NCI-H1694 (cell line): ENCODE data around the gene PCNX1.
"Not testable (repeated sequence)": the region's sequence is repeated elsewhere in the genome, so short reads cannot be mapped to it uniquely, and the experiment has no call there.

Experiments used
- DNase-seq: peaks from one replicate; lab custom pipeline; 2025; lab: John Stamatoyannopoulos, UW

Gene PCNX1

DNA sequence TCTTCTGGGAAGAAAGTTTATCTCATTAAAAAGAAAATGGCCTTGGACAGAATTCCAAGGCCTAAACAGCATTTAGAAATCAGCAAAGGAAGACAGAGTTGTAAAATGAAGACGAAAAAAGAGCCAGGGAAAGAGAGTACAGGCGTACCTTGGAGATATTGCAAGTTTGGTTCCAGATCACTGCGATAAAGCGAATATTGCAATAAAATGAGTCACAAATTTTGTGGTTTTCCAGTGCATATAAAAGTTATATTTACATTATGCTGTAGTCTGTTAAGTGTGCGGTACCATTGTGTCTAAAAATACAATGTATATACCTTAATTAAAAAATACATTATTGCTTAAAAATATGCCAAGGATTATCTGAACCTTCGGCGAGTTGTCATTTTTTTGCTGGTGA lies 9.0 kb downstream of the PCNX1 start:
- DNase-seq, result no peak

DNA sequence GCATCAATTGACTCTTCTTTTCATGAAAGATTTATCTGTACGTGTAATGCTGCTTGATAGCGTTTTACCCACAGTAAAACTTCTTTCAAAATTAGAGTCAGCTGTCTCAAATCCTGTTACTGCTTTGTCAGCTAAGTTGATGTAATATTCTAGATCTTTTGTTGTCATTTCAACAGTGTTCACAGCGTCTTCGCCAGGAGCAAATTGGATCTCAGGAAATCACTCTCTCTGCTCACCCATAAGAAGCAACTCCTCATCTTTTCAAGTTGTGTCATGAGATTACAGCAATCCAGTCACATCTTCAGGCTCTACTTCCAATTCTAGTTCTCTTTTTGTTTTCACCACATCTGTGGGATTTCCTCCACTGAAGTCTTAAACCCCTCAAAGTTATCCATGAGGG lies 9.5 kb downstream of the PCNX1 start:
- no peak for DNase-seq

DNA sequence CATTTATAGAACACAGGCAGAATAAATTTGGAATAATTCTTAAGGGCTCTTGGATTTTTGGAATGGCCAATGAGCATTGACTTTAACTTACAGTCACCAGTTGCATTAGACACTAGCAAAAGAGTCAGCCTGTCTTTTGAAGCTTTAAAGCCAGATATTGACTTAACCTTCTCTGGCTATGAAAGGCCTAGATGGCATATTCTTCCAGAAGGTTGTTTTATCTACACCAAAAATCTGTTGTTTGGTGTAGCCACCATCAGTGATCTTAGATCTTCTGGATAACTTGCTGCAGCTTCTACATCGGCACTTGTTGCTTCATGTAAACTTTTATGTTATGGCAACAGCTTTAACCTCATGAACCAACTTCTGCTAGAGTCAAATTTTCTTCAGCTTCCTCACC lies 10.4 kb downstream of the PCNX1 start:
- DNase-seq, result no peak

DNA sequence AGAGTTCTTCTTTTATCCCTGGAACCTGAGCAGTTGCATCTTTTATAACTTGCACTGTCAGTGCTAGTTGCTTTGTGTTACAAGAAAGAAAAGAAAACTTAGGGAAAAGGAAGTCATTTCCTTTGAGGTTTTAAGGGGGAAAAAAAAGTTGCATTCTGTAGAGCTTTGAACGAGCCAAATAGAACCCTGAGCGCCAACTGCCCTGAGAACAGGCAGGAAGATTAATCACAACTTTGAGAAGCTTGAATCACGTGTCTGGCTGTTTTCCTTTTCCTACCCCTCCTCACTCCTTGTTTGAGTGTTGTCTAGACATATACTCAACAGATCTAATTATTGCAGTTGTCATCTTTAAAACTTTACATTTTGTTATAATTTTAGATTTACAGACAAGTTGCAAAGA lies 12.5 kb downstream of the PCNX1 start:
- DNase-seq, result no peak

DNA sequence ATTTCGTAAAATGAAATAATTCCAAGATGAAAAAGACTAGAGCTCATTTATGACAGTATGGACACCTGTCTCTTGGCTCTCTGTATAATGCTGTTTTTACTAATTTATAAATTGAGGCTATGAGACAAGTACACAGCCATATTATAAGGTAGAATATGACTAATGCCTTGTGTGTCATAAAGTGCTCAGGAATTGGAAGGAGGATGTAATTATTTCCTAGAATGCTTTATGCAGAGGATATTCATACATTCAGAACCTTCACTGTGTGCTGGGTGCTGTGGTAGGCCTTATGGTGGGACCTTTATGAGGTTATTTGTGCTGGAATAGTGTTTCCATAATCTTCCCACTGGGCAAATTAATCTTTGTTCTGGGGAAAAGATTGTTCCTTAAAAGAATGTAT lies 13.3 kb downstream of the PCNX1 start:
- DNase-seq, result no peak

DNA sequence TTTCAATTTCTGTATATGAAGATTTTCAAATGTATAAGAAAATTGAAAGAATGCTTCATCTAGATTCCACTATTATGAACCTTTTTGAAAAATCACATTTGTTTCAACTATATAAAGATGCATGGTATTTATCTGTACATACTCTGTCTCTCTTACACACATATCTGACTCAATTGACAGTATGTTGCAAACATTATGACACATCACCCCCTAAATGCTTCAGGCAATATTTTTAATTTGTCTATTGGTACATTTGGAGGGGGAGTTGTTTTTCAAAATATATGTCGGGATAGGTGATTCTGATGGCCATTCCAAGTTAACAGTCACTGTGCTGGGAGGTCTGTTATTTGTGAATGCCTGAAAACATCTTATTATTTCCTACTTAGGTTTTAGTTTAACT lies 14.4 kb downstream of the PCNX1 start:
- DNase-seq, result no peak

DNA sequence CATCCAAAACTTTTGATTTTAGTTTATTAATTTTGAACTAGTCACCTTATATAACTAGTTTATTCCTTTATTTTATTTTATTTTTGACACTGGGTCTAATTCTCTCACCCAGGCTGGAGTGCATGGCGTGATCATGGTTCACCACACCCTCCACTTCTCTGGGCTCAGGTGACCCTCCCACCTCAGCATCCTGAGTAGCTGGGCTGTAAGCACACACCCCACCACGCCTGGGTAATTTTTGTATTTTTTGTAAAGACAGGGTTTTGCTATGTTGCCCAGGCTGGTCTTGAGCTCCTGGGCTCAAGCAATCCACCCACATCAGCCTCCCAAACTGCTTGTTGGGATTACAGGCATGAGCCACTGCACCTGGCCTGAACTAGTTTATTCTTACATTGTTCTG lies 17.3 kb downstream of the PCNX1 start:
- no peak for DNase-seq

DNA sequence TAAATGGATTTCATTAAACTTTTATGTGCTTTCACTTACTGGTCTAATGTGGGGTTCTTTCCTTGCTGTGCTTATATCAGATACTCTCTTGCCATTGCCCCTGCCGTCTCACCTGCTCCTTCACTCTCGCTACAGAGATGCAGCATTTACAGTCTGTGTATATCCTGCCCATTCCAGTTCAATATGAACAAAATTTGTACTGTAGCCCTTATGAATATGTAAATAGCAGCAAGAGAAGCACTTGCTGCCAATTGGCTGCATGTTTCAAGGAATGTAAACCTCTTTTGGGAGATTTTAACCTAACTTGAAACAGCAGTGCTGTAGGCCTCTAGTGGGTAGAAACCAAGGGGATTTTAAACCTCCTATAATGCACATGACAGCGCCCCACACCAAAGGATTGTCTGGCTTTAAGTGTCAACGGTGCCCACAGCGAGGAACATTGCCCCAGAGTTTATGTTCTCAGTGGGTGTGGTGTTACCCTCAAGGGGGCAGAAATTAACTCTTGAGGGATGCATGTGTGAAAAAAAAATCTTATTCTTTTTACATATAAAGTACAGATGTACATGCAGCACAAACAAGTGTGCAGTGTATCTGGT lies 19.1 kb downstream of the PCNX1 start:
- DNase-seq, result no peak

DNA sequence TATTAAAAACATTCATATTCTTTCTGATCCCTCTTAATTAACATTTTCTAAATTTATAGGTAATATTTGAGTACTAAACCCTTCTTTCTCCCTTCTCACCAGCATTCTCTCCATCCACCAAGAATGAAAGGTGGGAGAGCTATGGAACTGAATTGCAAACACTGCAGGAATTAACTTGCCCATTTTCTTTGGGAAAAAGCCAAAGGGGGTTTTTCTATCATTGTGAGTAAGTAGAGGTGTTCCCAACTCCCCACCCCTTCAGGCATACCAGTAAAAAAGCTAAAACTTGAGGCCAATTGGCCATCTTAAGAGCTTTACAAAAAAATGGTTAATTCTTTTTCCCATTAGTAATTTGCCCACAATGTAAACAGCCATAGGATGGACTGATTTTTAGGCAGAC lies 23.7 kb downstream of the PCNX1 start:
- DNase-seq, result no peak

DNA sequence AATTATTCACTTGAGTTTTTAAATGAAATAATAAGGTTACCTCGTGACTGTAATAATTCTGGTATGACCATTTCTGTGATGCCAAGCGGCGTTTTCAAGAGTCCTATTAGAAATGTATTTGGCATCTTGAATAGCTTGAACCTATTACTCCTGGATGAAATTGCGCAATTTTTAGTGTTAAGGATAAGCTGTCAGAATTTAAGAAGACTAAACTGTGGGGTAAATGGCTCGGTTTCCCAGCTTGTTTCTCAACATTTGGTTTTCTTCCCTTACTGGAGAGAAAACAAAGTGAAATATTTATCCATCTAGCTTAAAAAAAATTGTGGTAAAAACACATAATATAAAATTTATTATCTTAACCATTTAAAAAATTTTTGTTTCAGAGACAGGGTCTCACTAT lies 26.8 kb downstream of the PCNX1 start:
- DNase-seq, result no peak

DNA sequence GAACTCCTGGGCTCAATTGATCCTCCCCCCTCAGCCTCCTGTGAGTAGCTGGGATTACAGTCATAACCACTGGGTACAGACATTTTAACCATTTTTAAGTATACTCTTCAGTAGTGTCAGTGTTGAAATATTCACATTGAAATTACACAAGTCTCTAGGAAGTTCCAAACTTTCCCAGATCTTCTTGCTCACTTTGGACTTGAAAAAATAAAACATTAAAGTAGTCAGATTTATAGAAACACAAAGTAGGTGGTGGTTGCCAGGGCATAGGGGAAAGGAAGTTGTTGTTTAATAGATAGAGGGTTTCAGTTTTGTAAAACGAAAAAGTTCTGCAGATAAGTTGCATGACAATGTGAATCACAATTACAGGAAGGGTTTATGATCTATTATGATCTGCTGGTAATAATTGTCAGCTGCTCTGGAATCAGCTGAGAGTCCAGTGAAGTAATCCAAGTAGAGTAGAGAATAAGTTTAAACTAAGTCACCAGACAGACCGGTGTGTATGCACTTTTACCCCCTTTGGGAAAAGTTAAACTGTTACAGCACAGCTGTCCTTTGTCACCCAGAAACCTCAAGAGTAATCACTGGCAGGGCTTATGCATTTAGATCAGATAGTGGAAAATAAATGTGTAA lies 27.4 kb downstream of the PCNX1 start:
- DNase-seq, result no peak

DNA sequence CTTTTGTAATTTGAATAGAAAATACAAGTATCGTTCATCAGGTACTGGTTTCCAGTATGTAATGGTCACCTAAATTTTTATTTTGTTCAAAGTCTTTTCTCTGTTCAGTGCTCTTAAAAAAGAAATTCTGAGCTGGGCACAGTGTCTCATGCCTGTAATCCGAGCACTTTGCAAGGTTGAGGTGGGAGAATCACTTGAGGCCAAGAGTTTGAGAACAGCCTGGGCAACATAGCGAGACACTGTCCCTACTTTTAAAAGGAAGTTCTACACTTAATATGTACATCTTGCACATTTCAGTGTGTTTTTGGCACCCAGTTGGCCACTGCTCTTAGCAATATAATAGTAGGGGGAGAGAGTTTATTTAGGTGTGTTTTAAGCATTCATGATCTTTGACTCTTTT lies 27.9 kb downstream of the PCNX1 start:
- DNase-seq, result no peak

DNA sequence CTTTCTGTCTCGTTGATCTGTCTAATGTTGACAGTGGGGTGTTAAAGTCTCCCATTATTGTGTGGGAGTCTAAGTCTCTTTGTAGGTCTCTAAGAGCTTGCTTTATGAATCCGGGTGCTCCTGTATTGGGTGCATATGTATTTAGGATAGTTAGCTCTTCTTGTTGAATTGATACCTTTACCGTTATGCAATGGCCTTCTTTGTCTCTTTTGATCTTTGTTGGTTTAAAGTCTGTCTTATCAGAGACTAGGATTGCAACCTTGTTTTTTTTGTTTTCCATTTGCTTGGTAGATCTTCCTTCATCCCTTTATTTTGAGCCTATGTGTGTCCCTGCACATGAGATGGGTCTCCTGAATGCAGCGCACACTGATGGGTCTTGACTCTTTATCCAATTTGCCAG lies 32.4 kb downstream of the PCNX1 start:
- not testable (repeated sequence) for DNase-seq

DNA sequence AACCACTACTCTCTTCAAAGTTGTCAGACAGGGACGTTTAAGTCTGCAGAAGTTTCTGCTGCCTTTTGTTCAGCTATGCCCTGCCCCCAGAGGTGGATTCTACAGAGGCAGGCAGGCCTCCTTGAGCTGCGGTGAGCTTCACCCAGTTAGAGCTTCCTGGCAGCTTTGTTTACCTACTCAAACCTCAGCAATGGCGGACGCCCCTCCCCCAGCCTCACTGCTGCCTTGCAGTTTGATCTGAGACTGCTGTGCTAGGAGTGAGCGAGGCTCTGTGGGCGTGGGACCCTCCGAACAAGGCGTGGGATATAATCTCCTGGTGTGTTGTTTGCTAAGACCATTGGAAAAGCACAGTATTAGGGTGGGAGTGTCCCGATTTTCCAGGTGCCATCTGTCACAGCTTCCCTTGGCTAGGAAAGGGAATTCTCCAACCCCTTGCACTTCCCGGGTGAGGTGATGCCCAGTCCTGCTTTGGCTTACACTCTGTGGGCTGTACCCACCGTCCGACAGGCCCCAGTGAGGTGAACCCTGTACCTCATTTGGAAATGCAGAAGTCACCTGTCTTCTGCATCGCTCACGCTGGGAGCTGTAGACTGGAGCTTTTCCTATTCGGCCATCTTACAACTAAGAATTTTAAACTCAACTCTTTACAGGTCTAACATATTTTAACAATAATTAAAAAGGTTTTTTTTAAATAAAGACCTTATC lies 34.5 kb downstream of the PCNX1 start:
- DNase-seq, result not testable (repeated sequence)

DNA sequence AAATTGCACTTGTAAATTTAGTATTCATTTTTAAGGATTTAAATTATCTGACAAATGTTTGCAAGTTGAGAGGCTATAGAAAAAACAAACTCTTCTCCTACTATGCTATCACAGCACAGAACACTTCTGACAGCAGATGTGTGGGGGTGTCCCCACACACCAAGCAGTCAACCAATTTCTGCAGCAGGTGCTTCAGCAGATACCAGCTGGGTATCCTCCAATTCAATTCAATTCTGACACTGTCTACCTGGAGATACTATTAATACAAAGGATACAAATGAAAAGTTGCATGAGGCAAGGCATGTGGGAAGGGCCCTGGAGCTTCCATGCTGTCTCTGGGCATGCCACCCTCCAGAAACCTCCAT lies 35.1 kb downstream of the PCNX1 start:
- DNase-seq, result no peak

DNA sequence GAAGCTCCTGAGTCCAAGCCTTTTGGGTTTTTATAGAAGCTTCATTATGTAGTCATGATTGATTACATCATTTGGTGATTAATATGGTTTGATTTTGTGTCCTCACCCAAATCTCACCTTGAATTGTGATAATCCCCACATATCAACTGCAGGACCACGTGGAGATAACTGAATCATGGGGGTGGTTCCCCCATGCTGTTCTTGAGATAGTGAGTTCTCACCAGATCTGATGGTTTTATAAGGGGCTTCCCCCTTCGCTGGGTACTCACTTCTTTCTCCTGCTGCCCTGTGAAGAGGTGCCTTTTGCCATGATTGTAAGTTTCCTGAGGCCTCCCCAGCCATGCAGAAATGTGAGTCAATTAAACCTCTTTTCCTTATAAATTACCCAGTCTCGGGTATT lies 35.5 kb downstream of the PCNX1 start:
- not testable (repeated sequence) for DNase-seq

DNA sequence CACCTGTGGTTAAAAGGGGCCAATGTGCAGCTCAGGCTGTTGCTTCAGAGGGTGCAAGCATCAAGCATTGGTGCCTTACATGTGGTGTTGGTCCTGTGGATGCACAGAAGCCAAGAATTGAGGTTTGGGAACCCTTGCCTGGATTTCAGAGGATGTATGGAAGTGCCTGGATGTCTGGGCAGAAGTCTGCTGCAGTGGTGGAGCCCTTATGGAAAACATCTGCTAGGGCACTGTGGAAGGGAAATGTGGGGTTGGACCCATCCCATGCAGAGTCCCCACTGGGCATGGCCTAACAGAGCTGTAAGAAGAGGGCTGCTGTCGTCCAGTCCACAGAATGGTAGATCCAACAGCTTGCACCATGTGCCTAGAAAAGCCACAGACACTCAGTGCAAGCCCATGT lies 36.6 kb downstream of the PCNX1 start:
- DNase-seq, result peak; percentile 4

DNA sequence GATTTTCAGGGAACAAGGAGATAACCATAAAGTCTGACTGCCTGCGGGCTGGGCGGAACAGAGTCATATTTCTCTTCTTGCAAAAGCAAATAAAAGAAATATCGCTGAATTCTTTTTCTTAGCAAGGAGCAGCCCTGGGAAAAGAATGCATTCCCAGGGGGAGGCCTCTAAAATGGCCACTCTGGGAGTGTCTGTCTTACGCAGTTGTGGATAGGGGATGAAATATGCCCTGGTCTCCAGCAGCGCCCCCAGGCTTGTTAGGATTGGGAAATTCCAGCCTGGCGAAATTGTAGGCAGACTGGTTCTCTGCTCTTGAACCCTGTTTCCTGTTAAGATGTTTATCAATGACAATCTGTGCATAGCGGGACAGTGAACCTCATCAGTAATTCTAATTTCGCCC lies 40.5 kb downstream of the PCNX1 start:
- no peak for DNase-seq

DNA sequence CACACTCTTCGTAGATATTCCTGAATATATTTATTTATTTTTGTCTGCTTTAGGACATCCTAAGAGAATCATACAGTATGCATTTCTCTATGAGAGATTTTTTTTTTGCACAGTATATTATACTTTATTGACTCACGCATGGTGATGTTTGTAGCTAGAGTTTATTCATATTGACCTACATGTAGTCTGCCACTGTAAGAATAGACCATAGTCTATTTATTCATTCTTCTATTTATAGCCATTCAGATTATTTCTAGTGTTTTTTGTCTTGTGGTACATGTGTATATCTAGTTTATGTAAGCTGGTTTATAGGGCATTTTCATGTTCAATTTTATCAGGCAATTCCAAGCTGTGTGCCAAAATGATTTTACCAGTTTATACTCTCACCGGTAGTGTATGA lies 45.2 kb downstream of the PCNX1 start:
- no peak for DNase-seq

DNA sequence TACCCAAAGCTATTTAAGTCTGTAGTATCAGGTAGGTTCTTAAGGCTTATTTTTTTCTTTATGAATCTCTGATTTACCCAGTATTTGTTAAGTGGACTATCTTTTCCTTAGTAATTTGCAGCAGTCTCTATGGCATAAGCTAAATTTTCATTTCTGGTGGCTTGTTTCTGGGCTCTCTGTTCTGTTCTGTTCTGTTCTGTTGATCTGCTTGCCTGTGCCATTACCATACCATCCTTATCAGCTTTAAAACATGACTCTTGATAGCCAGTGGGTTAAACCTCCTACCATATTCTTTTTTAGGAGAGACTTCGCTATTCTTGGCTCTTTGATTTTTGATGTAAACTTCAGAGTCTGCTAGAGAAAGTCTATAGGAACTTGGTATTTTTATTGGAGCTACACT lies 46.8 kb downstream of the PCNX1 start:
- no peak for DNase-seq

DNA sequence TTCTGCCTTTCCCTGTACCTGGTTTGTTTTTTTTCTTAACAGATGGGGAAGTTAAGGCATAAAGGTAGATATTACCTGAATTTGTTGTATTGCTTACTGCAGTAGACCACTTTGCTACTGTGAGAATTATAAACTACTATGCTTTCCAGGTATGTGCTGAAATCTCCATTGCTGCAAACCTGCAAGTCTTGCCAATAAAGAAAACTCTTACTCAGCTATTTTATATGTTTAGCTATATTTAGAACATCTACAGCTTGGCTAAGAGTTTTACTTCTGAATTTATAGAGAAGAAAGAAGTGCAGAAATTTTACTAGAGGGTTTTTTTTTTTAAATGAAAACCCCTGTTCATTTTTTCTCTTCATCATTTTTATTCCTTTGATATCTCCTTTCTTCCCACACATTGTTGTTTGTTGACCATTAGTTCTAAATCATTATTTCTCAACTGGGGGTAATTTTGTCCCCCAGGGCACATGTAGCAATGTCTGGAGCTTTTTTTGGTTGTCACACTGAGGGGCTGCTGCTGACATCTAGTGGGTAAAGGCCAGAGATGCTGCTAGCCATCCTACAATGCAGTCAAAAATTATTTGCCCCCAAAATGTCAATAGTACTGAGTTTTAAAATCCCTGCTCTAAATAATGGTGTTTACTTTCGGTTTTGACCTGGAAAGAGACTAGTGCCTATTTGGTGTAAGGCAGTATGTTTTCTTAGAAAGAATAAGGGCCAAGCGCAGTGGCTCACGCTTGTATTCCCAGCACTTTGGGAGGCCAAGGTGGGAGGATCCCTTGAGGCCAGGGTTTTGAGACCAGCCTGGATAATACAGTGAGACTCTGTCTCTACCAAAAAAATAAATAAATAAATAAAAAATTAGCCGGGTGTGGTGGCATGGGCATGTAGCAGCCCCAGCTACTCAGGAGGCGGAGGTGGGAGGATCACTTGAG lies 48.6 kb downstream of the PCNX1 start:
- DNase-seq, result peak; percentile 49

DNA sequence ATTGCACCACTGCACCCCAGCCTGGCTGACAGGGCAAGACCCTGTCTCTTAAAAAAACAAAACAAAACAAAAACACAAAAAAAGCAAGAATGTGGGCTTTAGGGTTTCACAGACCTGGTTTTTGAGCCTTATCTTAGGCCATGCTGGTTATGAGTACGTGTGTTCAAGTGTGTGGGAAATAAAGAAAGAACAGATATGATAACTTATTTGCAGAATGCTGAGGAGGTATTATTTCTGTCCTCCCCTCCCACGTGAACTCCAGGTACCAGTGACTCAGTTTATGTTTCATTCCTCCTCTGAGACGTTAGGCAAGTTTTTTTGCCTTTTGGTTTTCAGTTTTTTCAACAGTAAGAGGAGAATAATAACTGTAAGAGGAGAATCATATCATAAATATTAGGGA lies 49.3 kb downstream of the PCNX1 start:
- no peak for DNase-seq

DNA sequence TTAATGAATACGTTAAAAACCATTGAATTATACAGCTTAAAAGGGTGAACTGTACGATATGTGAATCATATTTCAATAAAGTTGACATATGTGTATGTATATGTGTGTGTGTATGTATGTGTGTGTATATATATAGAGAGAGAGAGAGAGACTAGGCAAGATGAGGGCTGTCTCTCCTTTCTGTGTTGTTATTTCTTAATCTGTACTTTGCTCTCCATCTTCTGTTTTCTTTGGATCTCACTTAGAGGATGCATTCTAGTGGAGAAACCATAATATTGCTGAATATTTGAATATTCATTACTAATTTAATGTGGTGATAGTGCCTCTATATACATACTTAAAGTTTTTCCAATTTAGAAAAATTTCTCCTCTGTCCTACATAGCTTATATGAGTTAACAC lies 50.5 kb downstream of the PCNX1 start:
- no peak for DNase-seq
